ENCODE data around the gene DEPDC5.

The DEPDC5 gene

GRCh38 chr22:31897842-31898805 is 144.3 kb downstream of the DEPDC5 start:
- no peak for DNase-seq

GRCh38 chr22:31898926-31899325 is 145.1 kb downstream of the DEPDC5 start:
- no peak for DNase-seq

DNA sequence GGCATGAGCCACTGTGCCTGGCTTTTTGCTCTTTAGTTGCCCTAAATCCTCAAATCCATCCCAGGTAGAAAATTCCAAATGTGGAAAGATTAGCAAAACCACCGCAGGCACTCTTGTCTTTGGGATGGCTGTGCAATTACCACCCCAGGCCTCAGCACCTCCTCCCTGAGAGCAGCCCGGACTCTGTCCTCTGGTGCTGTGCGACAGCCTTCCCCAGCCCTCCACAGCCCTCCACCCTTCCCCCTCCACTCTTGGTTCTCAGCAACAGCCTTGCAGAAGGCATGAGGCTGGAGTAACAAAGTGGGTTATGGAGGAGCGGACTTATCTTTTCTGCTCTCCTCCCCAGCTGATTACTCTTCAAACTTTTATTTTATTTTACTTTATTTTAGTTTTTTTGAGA is 145.8 kb downstream of the DEPDC5 start:
- DNase-seq = no peak

- DNase-seq = no peak
These were observed 147.7 kb downstream of the DEPDC5 start for GRCh38 chr22:31901388-31902137.

DNA sequence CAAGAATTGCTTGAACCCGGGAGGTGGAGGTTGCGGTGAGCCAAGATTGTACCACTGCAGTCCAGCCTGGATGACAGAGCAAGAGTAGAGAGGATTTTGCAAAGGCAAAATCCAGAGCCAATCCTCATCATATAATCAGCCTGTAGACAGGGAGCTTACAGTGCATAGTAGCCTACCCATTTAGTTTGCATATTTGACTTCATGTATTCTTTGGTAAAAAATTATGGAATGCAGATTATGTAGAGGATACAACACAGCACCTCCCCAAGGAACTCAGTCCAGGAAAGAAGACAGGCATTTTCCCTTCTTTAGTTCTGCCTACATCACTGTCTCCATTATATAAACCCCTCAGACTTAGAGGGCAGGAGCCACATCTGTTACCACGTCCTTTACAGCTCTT is 150.8 kb downstream of the DEPDC5 start:
- no peak for DNase-seq

DNA sequence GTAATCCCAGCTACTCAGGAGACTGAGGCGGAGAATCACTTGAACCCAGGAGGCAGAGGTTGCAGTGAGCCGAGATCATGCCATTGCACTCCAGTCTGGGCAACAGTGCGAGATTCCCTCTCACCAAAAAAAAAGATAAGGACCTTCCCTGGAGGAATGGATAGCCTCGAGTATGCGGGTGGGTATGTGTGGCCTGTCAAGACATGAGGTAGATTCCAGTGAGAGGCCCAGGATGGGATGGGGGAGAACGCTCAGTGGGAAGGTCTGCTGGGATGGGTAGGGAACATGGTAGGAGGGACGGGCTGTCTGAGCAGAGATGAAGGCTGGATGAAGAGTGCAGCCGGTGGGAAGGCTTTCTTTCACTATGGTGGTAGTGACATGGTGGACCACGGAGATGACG is 151.5 kb downstream of the DEPDC5 start:
- no peak for DNase-seq

GRCh38 chr22:31906086-31906485 is 152.3 kb downstream of the DEPDC5 start:
- no peak for DNase-seq

GRCh38 chr22:31906569-31906968 is 152.8 kb downstream of the DEPDC5 start:
- DNase-seq = no peak

GRCh38 chr22:31909977-31910376 is 156.2 kb downstream of the DEPDC5 start:
- DNase-seq = no peak

DNA sequence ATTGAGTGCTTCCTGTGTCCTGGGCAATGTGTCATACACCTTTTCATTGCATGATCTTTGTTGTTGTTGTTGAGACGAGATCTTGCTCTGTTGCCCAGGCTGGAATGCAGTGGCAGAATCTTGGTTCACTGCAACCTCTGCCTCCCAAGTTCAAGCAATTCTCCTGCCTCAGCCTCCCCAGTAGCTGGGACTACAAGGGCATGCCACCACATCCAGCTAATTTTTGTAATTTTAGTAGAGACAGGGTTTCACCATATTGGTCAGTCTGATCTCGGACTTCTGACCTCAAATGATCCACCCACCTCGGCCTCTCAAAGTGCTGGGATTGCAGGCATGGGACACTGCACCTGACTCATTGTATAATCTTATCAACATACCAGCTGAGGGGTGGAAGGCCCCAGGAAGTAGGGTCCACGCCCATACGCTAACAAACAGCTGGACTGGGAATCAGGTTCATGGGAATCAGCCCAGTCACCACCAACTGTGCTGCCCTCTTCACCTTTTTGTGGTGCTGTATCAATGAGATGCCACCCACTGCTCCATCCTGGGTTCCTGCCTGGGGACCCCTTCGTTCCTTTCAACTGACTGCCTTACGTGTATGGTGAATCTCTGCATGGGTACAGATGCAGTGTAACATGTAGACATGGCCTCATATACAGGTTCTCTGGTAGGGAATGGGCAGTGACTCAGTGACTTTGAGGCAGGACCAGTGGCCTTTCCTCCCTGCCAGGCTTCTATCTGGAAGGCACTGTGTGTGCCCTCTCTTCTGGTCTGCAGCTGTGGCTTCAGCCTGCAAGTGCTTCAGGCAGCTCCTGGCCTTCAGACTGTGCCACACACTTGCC is 158.0 kb downstream of the DEPDC5 start:
- no peak for DNase-seq

DNA sequence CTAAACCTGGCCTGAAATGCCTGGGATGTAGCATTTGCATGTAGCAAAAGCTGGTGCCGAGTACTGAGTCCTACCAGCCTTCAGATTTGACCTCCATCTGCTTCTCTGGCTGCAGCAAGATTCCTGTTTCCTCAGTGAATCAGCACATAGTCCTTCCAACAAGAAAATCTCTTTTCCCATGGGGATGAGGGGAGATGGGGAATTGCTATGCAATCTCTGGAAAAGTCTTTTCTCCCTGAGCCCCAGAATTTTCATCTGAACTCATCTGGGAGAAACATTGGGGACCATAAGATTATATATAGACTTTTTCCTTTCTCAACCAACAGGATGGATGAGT is 158.6 kb downstream of the DEPDC5 start:
- no peak for DNase-seq

- DNase-seq = no peak
These were observed 161.8 kb downstream of the DEPDC5 start for GRCh38 chr22:31915586-31915985.

GRCh38 chr22:31917227-31917921 is 163.6 kb downstream of the DEPDC5 start:
- no peak for DNase-seq

GRCh38 chr22:31919730-31920129 is 165.9 kb downstream of the DEPDC5 start:
- no peak for DNase-seq

DNA sequence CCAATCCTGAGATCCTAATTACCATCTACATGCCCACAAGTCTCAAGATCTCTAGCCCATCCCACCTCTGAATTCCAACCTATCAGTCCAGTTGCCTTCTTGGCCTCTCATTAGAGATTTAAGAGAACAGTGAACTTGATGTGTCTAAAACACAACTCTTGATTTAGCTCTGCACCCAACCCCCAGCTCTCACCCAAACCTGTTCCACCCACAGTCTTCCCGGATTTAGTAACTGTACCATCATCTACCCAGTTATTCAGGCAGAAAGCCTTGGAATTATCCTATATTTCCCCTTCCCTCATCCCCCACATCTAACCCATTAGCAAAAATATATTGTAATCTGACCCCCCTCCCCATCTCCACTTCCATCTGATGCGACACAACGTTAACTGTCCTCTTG is 166.5 kb downstream of the DEPDC5 start:
- DNase-seq = no peak

DNA sequence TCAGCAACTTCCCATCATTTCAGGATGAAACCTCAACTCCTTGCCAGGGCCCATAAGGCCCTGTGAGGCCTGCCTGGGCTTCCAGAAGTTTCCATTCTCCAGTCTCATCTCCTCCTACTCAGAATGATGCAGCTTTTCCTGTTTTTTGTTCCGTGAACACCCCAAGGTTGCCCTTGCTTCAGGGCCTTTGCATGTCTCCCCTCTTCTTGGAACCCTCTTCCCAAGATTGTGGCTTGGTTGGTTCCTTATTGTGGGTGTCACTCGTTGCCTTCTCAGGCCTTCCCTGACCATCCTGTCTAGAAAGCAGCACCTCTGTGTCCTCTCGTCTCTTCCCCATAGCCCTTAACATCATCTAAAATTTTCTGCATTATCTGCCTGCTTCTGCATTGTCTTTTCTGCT is 167.3 kb downstream of the DEPDC5 start:
- DNase-seq = no peak

DNA sequence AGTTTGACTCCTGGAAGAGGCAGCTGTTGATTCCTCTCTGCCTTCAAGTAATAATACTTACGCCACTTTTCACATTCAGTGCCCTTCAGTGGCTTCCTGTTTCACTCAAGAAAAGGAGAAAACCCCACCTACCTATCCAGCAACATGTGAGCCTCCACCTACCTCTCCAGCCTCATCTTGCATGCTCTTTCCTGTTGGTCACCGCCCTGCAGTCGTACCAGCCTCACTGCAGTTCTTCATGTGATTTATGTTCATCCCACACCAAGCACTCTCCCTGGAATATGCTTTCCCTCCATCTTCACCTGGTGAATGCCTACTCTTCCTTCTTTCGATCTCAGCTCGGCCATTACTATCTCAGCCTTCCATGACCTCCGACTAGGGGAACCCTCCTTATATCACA is 168.7 kb downstream of the DEPDC5 start:
- DNase-seq = no peak

DNA sequence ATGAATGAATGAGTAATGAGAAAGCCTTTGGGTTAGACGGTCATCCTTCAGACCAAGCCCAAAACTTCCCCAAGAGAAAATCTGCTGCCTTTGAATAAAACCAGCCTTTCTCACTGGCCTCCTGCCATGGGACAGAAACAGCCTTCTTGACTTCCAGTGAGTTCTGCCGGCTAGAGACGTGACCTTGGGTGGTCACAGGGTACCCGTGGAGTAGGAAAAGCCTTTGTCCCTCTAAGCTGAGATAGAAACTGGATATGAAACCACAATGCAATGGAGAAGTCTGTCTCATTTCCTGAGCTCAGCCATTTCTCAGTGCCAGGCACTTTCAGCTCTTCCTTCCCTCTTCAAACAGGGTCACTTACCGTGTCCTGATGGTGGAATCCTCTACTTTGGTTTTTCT is 169.3 kb downstream of the DEPDC5 start:
- DNase-seq = no peak

DNA sequence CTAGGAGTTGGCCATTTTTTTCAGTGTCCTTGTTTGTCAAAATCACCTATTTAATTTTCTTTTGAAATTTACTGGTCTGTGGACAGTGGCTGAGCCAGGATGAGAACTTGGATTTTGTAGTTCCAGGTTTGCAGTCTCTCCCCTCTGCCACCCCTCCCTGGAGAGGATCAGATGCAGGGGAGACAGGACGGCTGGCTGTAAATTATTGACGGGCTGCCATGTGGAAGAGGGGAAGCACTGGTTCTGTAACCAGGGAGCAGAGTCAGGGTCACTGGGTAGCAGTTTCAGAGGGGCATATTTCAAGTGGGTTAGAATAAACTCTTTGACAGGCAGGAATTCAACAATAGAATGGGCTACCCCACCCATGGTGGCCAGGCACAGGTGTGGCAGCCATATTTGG is 169.9 kb downstream of the DEPDC5 start:
- no peak for DNase-seq

DNA sequence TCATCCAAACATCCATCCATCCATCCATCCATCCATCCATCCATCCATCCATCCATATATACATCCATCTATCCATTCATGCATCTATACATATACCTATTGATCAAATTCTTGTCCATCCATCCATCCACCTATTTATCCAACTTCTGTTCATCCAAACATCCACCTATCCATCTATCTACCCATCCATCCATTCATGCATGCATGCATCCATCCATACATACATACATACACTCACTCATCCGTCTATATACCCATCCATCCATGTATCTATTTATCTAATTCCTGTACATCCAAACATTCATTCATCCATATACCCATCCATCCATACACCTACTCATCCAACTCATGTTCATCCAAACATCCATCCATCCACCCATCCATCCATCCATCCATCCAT is 171.2 kb downstream of the DEPDC5 start:
- DNase-seq = no peak

- DNase-seq = no peak
These were observed 172.2 kb downstream of the DEPDC5 start for GRCh38 chr22:31926024-31926423.

GRCh38 chr22:31926969-31927368 is 173.2 kb downstream of the DEPDC5 start:
- DNase-seq = no peak

GRCh38 chr22:31927562-31927961 is 173.7 kb downstream of the DEPDC5 start:
- DNase-seq = no peak

All from NCI-H748 treated with DMSO at 0.1 percent for 48 hours (cell line).